ENCODE data around the gene FKBP1A. TPM values are rescaled to one million over a fixed set of nuclear protein-coding genes. Genes with fewer than 3 reads are reported as not detected.

The FKBP1A gene
- total RNA-seq, 1 experiment from 2014 or later: 166 TPM

GRCh38 chr20:1368448-1369199 lies 24.2 kb downstream of the FKBP1A start:
- intact Hi-C loops (cut with micrococcal nuclease; ENCODE audit: unreplicated experiment): no loop called here
- H3K27ac Mint-ChIP-seq (ENCODE audit: unreplicated experiment): no peak overlapping the region
- H3K4me3 Mint-ChIP-seq (ENCODE audit: low read depth, unreplicated experiment): no peak overlapping the region
- peaks cover 19% of the 10 kb centered on the region for H3K36me3 Mint-ChIP-seq (ENCODE audit: insufficient read depth, unreplicated experiment)
- TF ChIP-seq CTCF (IDR thresholded peaks at IDR 0.05; ENCODE audit: unreplicated experiment): no peak
- no peaks in the 10 kb centered on the region for H3K27me3 Mint-ChIP-seq (ENCODE audit: unreplicated experiment)
- BruUV-seq (replicated peaks): TSS peak; percentile 83
- no peak for DNase-seq
- H3K9me3 Mint-ChIP-seq (ENCODE audit: low read depth, unreplicated experiment): peaks cover 2% of the 10 kb centered on the region
- CTCF ChIA-PET: interaction anchor here (0.6 kb wide), 1 partner anchor 386 kb away, joined by 3 read pairs; no protein-coding TSS in a partner anchor
- peaks cover 9% of the 10 kb centered on the region for H3K4me1 Mint-ChIP-seq (ENCODE audit: low read depth, unreplicated experiment)

GRCh38 chr20:1367479-1367878 lies 25.4 kb downstream of the FKBP1A start:
- H3K4me1 Mint-ChIP-seq (ENCODE audit: low read depth, unreplicated experiment): peaks cover 9% of the 10 kb centered on the region
- H3K27ac Mint-ChIP-seq (ENCODE audit: unreplicated experiment): no peak overlapping the region
- no peak overlapping the region for H3K4me3 Mint-ChIP-seq (ENCODE audit: low read depth, unreplicated experiment)
- CTCF ChIA-PET: no interaction called here
- H3K27me3 Mint-ChIP-seq (ENCODE audit: unreplicated experiment): no peaks in the 10 kb centered on the region
- no peak for DNase-seq
- H3K9me3 Mint-ChIP-seq (ENCODE audit: low read depth, unreplicated experiment): peaks cover 2% of the 10 kb centered on the region
- intact Hi-C loops (cut with micrococcal nuclease; ENCODE audit: unreplicated experiment): no loop called here
- peaks cover 18% of the 10 kb centered on the region for H3K36me3 Mint-ChIP-seq (ENCODE audit: insufficient read depth, unreplicated experiment)
- no peak for TF ChIP-seq CTCF (IDR thresholded peaks at IDR 0.05; ENCODE audit: unreplicated experiment)
- BruUV-seq (replicated peaks): no TSS peak

GRCh38 chr20:1364106-1364505 lies 28.7 kb downstream of the FKBP1A start:
- H3K36me3 Mint-ChIP-seq (ENCODE audit: insufficient read depth, unreplicated experiment): peaks cover 18% of the 10 kb centered on the region
- BruUV-seq (replicated peaks): no TSS peak

GRCh38 chr20:1363522-1363921 lies 29.3 kb downstream of the FKBP1A start:
- Mint-ChIP-seq H3K27ac (ENCODE audit: unreplicated experiment) (no peak overlapping the region), H3K4me1 (ENCODE audit: low read depth, unreplicated experiment) (peaks cover 9% of the 10 kb centered on the region), H3K9me3 (ENCODE audit: low read depth, unreplicated experiment) (peaks cover 2% of the 10 kb centered on the region), H3K27me3 (ENCODE audit: unreplicated experiment) (no peaks in the 10 kb centered on the region), H3K4me3 (ENCODE audit: low read depth, unreplicated experiment) (no peak overlapping the region), H3K36me3 (ENCODE audit: insufficient read depth, unreplicated experiment) (peaks cover 21% of the 10 kb centered on the region)
- no TSS peak for BruUV-seq (replicated peaks)
- no peak for DNase-seq
- TF ChIP-seq CTCF (IDR thresholded peaks at IDR 0.05; ENCODE audit: unreplicated experiment): no peak
- CTCF ChIA-PET: no interaction called here
- intact Hi-C loops (cut with micrococcal nuclease; ENCODE audit: unreplicated experiment): no loop called here

More at GRCh38 chr20:1364106-1364505, 28.7 kb downstream of the FKBP1A start:
- H3K9me3 Mint-ChIP-seq (ENCODE audit: low read depth, unreplicated experiment): peaks cover 2% of the 10 kb centered on the region
- intact Hi-C loops (cut with micrococcal nuclease; ENCODE audit: unreplicated experiment): no loop called here
- CTCF ChIA-PET: no interaction called here
- H3K27me3 Mint-ChIP-seq (ENCODE audit: unreplicated experiment): no peaks in the 10 kb centered on the region
- no peak for TF ChIP-seq CTCF (IDR thresholded peaks at IDR 0.05; ENCODE audit: unreplicated experiment)
- no peak for DNase-seq
- no peak overlapping the region for H3K27ac Mint-ChIP-seq (ENCODE audit: unreplicated experiment)
- H3K4me3 Mint-ChIP-seq (ENCODE audit: low read depth, unreplicated experiment): no peak overlapping the region
- peaks cover 9% of the 10 kb centered on the region for H3K4me1 Mint-ChIP-seq (ENCODE audit: low read depth, unreplicated experiment)

All from Calu3 (cell line).